Fibroblast of pulmonary artery (primary cell): ENCODE measurements around the gene HSCB.

Source experiments
- DNase-seq: peaks from one replicate; pipeline ENCODE4 v3.0.0-alpha.2; 2010; ENCODE audit warnings: low read depth
- H3K4me3 ChIP-seq: replicated peaks from 2 replicates; pipeline ENCODE4 v1.5.1; 2011; ENCODE audit warnings: low read depth, mild to moderate bottlenecking, control low read depth, low read length, moderate library complexity
- CTCF ChIP-seq: IDR thresholded peaks from 2 replicates; pipeline ENCODE4 v1.5.1; 2011; ENCODE audit warnings: mild to moderate bottlenecking, control low read depth, low read length, inconsistent platforms; ENCODE audit errors: missing control alignments

The HSCB gene

GRCh38 chr22:28774378-28774777 is 32.5 kb downstream of the HSCB start:
- no peak overlapping the region for H3K4me3 ChIP-seq
- no peak for TF ChIP-seq CTCF

GRCh38 chr22:28779833-28780232 is 38.0 kb downstream of the HSCB start:
- no peak for DNase-seq
- no peak for TF ChIP-seq CTCF
- no peak overlapping the region for H3K4me3 ChIP-seq

More at GRCh38 chr22:28774378-28774777, 32.5 kb downstream of the HSCB start:
- DNase-seq: no peak

GRCh38 chr22:28780296-28780695 is 38.5 kb downstream of the HSCB start:
- no peak for DNase-seq
- TF ChIP-seq CTCF: no peak
- H3K4me3 ChIP-seq: no peak overlapping the region

- no peak overlapping the region for H3K4me3 ChIP-seq
- no peak for DNase-seq
- TF ChIP-seq CTCF: no peak
These were observed 42.2 kb downstream of the HSCB start for GRCh38 chr22:28783786-28784671.

GRCh38 chr22:28788601-28789000 is 46.8 kb downstream of the HSCB start:
- no peak for DNase-seq
- TF ChIP-seq CTCF: no peak

GRCh38 chr22:28791124-28791523 is 49.3 kb downstream of the HSCB start:
- no peak overlapping the region for H3K4me3 ChIP-seq
- DNase-seq: no peak
- no peak for TF ChIP-seq CTCF

More at GRCh38 chr22:28788601-28789000, 46.8 kb downstream of the HSCB start:
- no peak overlapping the region for H3K4me3 ChIP-seq
